HFFc6 (cell line): ENCODE results near the gene TNFSF11. TPM values are rescaled to one million over a fixed set of nuclear protein-coding genes. Genes with fewer than 3 reads are reported as not detected.

ENCODE experiments used
- DNase-seq: peaks from one replicate; pipeline ENCODE4 v3.0.0-alpha.2; 2018
- H3K27ac Mint-ChIP-seq: 2 replicates; pipeline ENCODE4 v1.8.0; 2020; ENCODE audit warnings: mild to moderate bottlenecking, mixed read lengths
- H3K27me3 Mint-ChIP-seq: 2 replicates; pipeline ENCODE4 v1.8.0; 2021; ENCODE audit warnings: mild to moderate bottlenecking, moderate library complexity, mixed read lengths; ENCODE audit not compliant: insufficient read depth
- H3K36me3 Mint-ChIP-seq: 2 replicates; pipeline ENCODE4 v1.8.0; 2021; ENCODE audit warnings: low read depth, mixed read lengths
- H3K4me1 Mint-ChIP-seq: 2 replicates; pipeline ENCODE4 v1.8.0; 2020; ENCODE audit warnings: low read depth, mixed read lengths
- H3K4me3 Mint-ChIP-seq: 2 replicates; pipeline ENCODE4 v1.8.0; 2020; ENCODE audit warnings: mild to moderate bottlenecking, moderate library complexity, mixed read lengths
- H3K9me3 Mint-ChIP-seq: 2 replicates; pipeline ENCODE4 v1.8.0; 2020; ENCODE audit warnings: mild to moderate bottlenecking, mixed read lengths
- CTCF ChIP-seq: fragments of 200-600 bp; sonication (generic); IDR thresholded peaks from 2 replicates; pipeline ENCODE4 v1.5.0; 2021; ENCODE audit warnings: antibody characterized with exemption, mild to moderate bottlenecking
- total RNA-seq, 6 experiments: library from RNA; stranded (reverse); fragmentation: NEBNext Ultra II Directional; extraction: Animal tissue kit (Norgen Biotek cat#: 25700); gene quantifications; 2 replicates in 1 of 6; 3 replicates in 5 of 6; pipeline ENCODE4 v1.2.3, GENCODE V29; 2021

Gene TNFSF11
- total RNA-seq, 6 experiments from 2014 or later, result not detected

- H3K4me1 Mint-ChIP-seq, result peaks cover 7% of the 10 kb centered on the region; the same call in 1 of the 2 replicates
- TF ChIP-seq CTCF, result no peak
- H3K27ac Mint-ChIP-seq, result no peak overlapping the region
- no peak for DNase-seq
- H3K36me3 Mint-ChIP-seq, result no peaks in the 10 kb centered on the region
- peaks cover 22% of the 10 kb centered on the region for H3K27me3 Mint-ChIP-seq
- no peak overlapping the region for H3K4me3 Mint-ChIP-seq
- no peaks in the 10 kb centered on the region for H3K9me3 Mint-ChIP-seq
Measured at GRCh38 chr13:42602906-42603305, 29.0 kb downstream of the TNFSF11 start.

GRCh38 chr13:42603571-42603970, 29.6 kb downstream of the TNFSF11 start:
- TF ChIP-seq CTCF, result no peak
- Mint-ChIP-seq H3K4me1 (peaks cover 7% of the 10 kb centered on the region; the same call in 1 of the 2 replicates), H3K9me3 (no peaks in the 10 kb centered on the region), H3K27me3 (peaks cover 17% of the 10 kb centered on the region), H3K4me3 (no peak overlapping the region), H3K27ac (no peak overlapping the region), H3K36me3 (no peaks in the 10 kb centered on the region)
- no peak for DNase-seq

DNA sequence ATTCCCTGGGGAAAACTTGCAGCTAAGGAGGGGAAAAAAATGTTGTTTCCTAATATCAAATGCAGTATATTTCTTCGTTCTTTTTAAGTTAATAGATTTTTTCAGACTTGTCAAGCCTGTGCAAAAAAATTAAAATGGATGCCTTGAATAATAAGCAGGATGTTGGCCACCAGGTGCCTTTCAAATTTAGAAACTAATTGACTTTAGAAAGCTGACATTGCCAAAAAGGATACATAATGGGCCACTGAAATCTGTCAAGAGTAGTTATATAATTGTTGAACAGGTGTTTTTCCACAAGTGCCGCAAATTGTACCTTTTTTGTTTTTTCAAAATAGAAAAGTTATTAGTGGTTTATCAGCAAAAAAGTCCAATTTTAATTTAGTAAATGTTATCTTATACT, 33.6 kb downstream of the TNFSF11 start:
- no peak for DNase-seq
- Mint-ChIP-seq H3K27ac (no peak overlapping the region), H3K36me3 (no peaks in the 10 kb centered on the region), H3K27me3 (peaks cover 13% of the 10 kb centered on the region), H3K4me3 (no peak overlapping the region), H3K9me3 (no peaks in the 10 kb centered on the region), H3K4me1 (no peaks in the 10 kb centered on the region)
- TF ChIP-seq CTCF, result no peak

DNA sequence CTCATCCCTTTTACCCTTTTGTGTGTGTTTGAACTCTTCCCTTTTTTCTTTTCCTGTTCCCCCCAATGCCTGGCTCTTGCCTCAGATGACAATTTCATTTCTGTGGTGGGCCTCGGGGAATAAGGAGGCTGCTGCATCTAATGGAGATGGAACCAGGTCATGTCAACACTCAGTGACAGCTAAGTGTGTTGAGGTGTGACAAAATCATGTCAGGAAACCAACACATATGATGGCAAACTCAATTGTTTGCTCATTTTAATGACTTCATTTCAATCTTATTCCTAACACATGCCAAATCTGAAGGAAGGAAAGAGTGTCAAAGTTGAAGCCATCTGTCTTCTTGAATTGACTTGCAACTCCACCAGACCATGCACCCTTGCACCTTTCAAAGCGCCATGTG, 36.7 kb downstream of the TNFSF11 start:
- Mint-ChIP-seq H3K27me3 (peaks cover 15% of the 10 kb centered on the region), H3K27ac (no peak overlapping the region), H3K36me3 (no peaks in the 10 kb centered on the region), H3K4me1 (no peaks in the 10 kb centered on the region), H3K9me3 (no peaks in the 10 kb centered on the region), H3K4me3 (no peak overlapping the region)
- DNase-seq, result no peak
- TF ChIP-seq CTCF, result no peak

DNA sequence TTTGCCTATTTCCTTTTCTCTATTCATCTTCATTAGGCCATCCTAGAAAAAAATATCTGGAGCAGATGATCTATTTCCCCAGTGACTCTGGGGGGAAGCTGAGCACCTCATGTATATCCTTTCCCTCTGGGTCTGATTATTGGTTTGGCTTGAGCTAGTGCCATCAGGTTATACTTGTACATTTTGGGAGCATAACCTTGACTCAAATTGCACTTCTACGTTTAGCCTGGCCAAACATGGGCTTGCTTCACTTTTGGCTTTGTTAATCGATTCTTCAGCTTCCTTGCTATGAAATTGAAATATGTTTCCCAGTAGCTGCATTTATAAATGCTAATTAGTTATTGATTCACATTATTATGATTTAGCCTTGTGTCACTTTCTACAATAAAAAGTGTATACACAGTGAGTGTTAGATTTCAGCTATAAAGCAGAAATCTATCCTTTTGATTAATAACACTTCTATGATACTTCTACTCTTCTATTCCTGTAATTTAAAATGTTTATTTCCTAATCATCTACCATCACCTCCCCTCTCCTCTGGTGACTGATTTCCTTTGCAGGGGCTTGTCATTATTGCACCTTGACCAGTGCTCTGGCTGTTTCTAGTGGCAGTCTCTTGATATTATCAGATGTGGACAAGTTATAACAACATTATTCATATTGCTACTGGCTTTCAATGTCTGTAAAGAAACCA, 37.3 kb downstream of the TNFSF11 start:
- H3K4me1 Mint-ChIP-seq, result no peaks in the 10 kb centered on the region
- H3K36me3 Mint-ChIP-seq, result no peaks in the 10 kb centered on the region
- DNase-seq, result no peak
- H3K4me3 Mint-ChIP-seq, result no peak overlapping the region
- no peak for TF ChIP-seq CTCF
- no peak overlapping the region for H3K27ac Mint-ChIP-seq
- no peaks in the 10 kb centered on the region for H3K9me3 Mint-ChIP-seq
- H3K27me3 Mint-ChIP-seq, result peaks cover 9% of the 10 kb centered on the region
